ENCODE results near the gene CDKAL1. TPM values are rescaled to one million over a fixed set of nuclear protein-coding genes. Genes with fewer than 3 reads are reported as not detected.

The CDKAL1 gene
- total and polyA plus RNA-seq, 4 donors = 2.0 to 12.9 (median 6.7) TPM

GRCh38 chr6:20856681-20857288, 322.5 kb downstream of the CDKAL1 start (continued):
- TF ChIP-seq FOXA2 (IDR thresholded peaks at IDR 0.05) = peak; percentile 34

- TF ChIP-seq HNF4A (conservative IDR thresholded peaks at IDR 0.05) = no peak
- TF ChIP-seq EGR1 (IDR thresholded peaks at IDR 0.05; ENCODE audit: low read depth in 2 of 2) = no peak
- TF ChIP-seq FOXA2 (IDR thresholded peaks at IDR 0.05) = no peak
- no peak for TF ChIP-seq TAF1 (conservative IDR thresholded peaks at IDR 0.05)
- no peak for TF ChIP-seq FOXA1 (IDR thresholded peaks at IDR 0.05)
- no peak for TF ChIP-seq ATF3 (IDR thresholded peaks at IDR 0.05)
- no peak for TF ChIP-seq JUND (IDR thresholded peaks at IDR 0.05)
- no peak for TF ChIP-seq HNF4G (IDR thresholded peaks at IDR 0.05)
- no peak for TF ChIP-seq SP1 (IDR thresholded peaks at IDR 0.05)
- no peak for TF ChIP-seq GABPA (IDR thresholded peaks at IDR 0.05 in 1 of 2, conservative IDR thresholded peaks at IDR 0.05 in 1 of 2)
- no peak for TF ChIP-seq RAD21 (IDR thresholded peaks at IDR 0.05)
- whole genome bisulfite sequencing = 95% methylated on average over 1 of the region's 1 CpG
- H3K27ac ChIP-seq (ENCODE audit: low read depth in 1 of 2, low read length in 2 of 2) = no peak overlapping the region
These were observed 327.2 kb downstream of the CDKAL1 start for GRCh38 chr6:20861481-20861880.

GRCh38 chr6:20866036-20866435, 331.8 kb downstream of the CDKAL1 start:
- H3K27ac ChIP-seq (ENCODE audit: low read depth in 1 of 2, low read length in 2 of 2) = peak overlapping the region; percentile 51 to 73
- H3K4me1 ChIP-seq (ENCODE audit: control insufficient read depth in 4 of 4, insufficient read depth in 4 of 4, low read length in 3 of 4) = peaks cover 0 to 23% (median 15%) of the 10 kb centered on the region in 4 donors
- H3K36me3 ChIP-seq (ENCODE audit: control insufficient read depth in 4 of 4, insufficient read depth in 3 of 4, low read depth in 1 of 4, low read length in 3 of 4) = no peaks in the 10 kb centered on the region
- no peak for DNase-seq (ENCODE audit: low spot score)
- TF ChIP-seq HNF4G (IDR thresholded peaks at IDR 0.05) (no peak), GABPA (IDR thresholded peaks at IDR 0.05 in 1 of 2, conservative IDR thresholded peaks at IDR 0.05 in 1 of 2) (no peak), TAF1 (conservative IDR thresholded peaks at IDR 0.05) (no peak), JUND (IDR thresholded peaks at IDR 0.05) (peak in 1 of 2 donors; percentile 36), HNF4A (conservative IDR thresholded peaks at IDR 0.05) (peak; percentile 41 to 62), RXRA (IDR thresholded peaks at IDR 0.05) (peak; percentile 35 to 74), RAD21 (IDR thresholded peaks at IDR 0.05) (no peak), EGR1 (IDR thresholded peaks at IDR 0.05; ENCODE audit: low read depth in 2 of 2) (no peak)
- H3K4me3 ChIP-seq (ENCODE audit: low read depth in 1 of 3, low read length in 3 of 3) = peak overlapping the region in 1 of 3 donors; percentile 23
- no peaks in the 10 kb centered on the region for H3K27me3 ChIP-seq (ENCODE audit: control insufficient read depth in 4 of 4, insufficient read depth in 4 of 4, low read length in 3 of 4)
- H3K9ac ChIP-seq (ENCODE audit: low read depth in 1 of 2, low read length in 2 of 2) = no peak overlapping the region
- H3K9me3 ChIP-seq (ENCODE audit: control insufficient read depth in 4 of 4, low read length in 3 of 4) = no peaks in the 10 kb centered on the region
- 40% methylated on average over 1 of the region's 1 CpG for WGBS

More at GRCh38 chr6:20861481-20861880, 327.2 kb downstream of the CDKAL1 start:
- DNase-seq (ENCODE audit: low spot score) = no peak
- Histone ChIP-seq H3K9ac (ENCODE audit: low read depth in 1 of 2, low read length in 2 of 2) (no peak overlapping the region), H3K9me3 (ENCODE audit: control insufficient read depth in 4 of 4, low read length in 3 of 4) (no peaks in the 10 kb centered on the region), H3K4me1 (ENCODE audit: control insufficient read depth in 4 of 4, insufficient read depth in 4 of 4, low read length in 3 of 4) (peaks cover 4 to 25% (median 13%) of the 10 kb centered on the region in 4 donors), H3K4me3 (ENCODE audit: low read depth in 1 of 3, low read length in 3 of 3) (no peak overlapping the region), H3K27me3 (ENCODE audit: control insufficient read depth in 4 of 4, insufficient read depth in 4 of 4, low read length in 3 of 4) (no peaks in the 10 kb centered on the region), H3K36me3 (ENCODE audit: control insufficient read depth in 4 of 4, insufficient read depth in 3 of 4, low read depth in 1 of 4, low read length in 3 of 4) (no peaks in the 10 kb centered on the region)

GRCh38 chr6:20866935-20867703, 332.9 kb downstream of the CDKAL1 start:
- no peak for DNase-seq (ENCODE audit: low spot score)
- TF ChIP-seq ZBTB33 (IDR thresholded peaks at IDR 0.05) (no peak), FOXA1 (IDR thresholded peaks at IDR 0.05) (no peak)
- Histone ChIP-seq H3K27ac (ENCODE audit: low read depth in 1 of 2, low read length in 2 of 2) (no peak overlapping the region), H3K4me1 (ENCODE audit: control insufficient read depth in 4 of 4, insufficient read depth in 4 of 4, low read length in 3 of 4) (peaks cover 0 to 22% (median 15%) of the 10 kb centered on the region in 4 donors), H3K9me3 (ENCODE audit: control insufficient read depth in 4 of 4, low read length in 3 of 4) (no peaks in the 10 kb centered on the region), H3K36me3 (ENCODE audit: control insufficient read depth in 4 of 4, insufficient read depth in 3 of 4, low read depth in 1 of 4, low read length in 3 of 4) (no peaks in the 10 kb centered on the region), H3K4me3 (ENCODE audit: low read depth in 1 of 3, low read length in 3 of 3) (no peak overlapping the region), H3K27me3 (ENCODE audit: control insufficient read depth in 4 of 4, insufficient read depth in 4 of 4, low read length in 3 of 4) (no peaks in the 10 kb centered on the region), H3K9ac (ENCODE audit: low read depth in 1 of 2, low read length in 2 of 2) (no peak overlapping the region)
- WGBS = 70% methylated on average over 7 of the region's 7 CpGs

Measured in liver (tissue), 9 donors.